ENCODE results near the gene PTK7. TPM values are rescaled to one million over a fixed set of nuclear protein-coding genes. Genes with fewer than 3 reads are reported as not detected.

PTK7 gene
- total RNA-seq, 1 experiment from 2014 or later: 48.1 TPM

GRCh38 chr6:43107344-43108062 lies 31.4 kb downstream of the PTK7 start:
- ATAC-seq (no peak), DNase-seq (no peak)
- no peak overlapping the region for H2AFZ ChIP-seq (ENCODE audit: low read length)
- no peaks in the 10 kb centered on the region for H3K9me2 ChIP-seq (replicated peaks; ENCODE audit: low read length)
- H3K4me1 ChIP-seq (ENCODE audit: insufficient read depth, low read length): no peaks in the 10 kb centered on the region
- H3K9ac ChIP-seq (ENCODE audit: low read length): no peak overlapping the region
- H3K4me2 ChIP-seq (ENCODE audit: low read length): no peak overlapping the region
- TF ChIP-seq, protein P1, sequence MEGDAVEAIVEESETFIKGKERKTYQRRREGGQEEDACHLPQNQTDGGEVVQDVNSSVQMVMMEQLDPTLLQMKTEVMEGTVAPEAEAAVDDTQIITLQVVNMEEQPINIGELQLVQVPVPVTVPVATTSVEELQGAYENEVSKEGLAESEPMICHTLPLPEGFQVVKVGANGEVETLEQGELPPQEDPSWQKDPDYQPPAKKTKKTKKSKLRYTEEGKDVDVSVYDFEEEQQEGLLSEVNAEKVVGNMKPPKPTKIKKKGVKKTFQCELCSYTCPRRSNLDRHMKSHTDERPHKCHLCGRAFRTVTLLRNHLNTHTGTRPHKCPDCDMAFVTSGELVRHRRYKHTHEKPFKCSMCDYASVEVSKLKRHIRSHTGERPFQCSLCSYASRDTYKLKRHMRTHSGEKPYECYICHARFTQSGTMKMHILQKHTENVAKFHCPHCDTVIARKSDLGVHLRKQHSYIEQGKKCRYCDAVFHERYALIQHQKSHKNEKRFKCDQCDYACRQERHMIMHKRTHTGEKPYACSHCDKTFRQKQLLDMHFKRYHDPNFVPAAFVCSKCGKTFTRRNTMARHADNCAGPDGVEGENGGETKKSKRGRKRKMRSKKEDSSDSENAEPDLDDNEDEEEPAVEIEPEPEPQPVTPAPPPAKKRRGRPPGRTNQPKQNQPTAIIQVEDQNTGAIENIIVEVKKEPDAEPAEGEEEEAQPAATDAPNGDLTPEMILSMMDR (conservative IDR thresholded peaks at IDR 0.05; ENCODE audit: low read depth, low read length): no peak
- TF ChIP-seq EZH2phosphoT487 (IDR thresholded peaks at IDR 0.05; ENCODE audit: borderline replicate concordance, low read length): no peak
- no peak for TF ChIP-seq EZH2 (IDR thresholded peaks at IDR 0.05; ENCODE audit: low read length, unreplicated experiment)
- no peaks in the 10 kb centered on the region for H4K20me1 ChIP-seq (ENCODE audit: low read length)
- no TSS peak for BruUV-seq (replicated peaks)
- no peaks in the 10 kb centered on the region for H3K27me3 ChIP-seq (ENCODE audit: low read length)
- H3K4me3 ChIP-seq (ENCODE audit: low read length): no peak overlapping the region
- no peaks in the 10 kb centered on the region for H3K79me2 ChIP-seq (ENCODE audit: low read length)
- no peaks in the 10 kb centered on the region for H3F3A ChIP-seq (ENCODE audit: low read length, unreplicated experiment)
- intact Hi-C loops (cut with micrococcal nuclease): no loop called here
- no peaks in the 10 kb centered on the region for H3K36me3 ChIP-seq (ENCODE audit: low read depth, low read length)
- ChIA-PET CTCF (no interaction called here), POLR2A (ENCODE audit: unreplicated experiment) (no interaction called here)
- no peak overlapping the region for H3K27ac ChIP-seq (ENCODE audit: low read length)
- H3K9me3 ChIP-seq (ENCODE audit: low read length): no peaks in the 10 kb centered on the region

- POLR2A ChIA-PET (ENCODE audit: unreplicated experiment): no interaction called here
- Histone ChIP-seq H3K9ac (ENCODE audit: low read length) (no peak overlapping the region), H3F3A (ENCODE audit: low read length, unreplicated experiment) (no peaks in the 10 kb centered on the region), H3K79me2 (ENCODE audit: low read length) (peaks cover 8% of the 10 kb centered on the region; the same call in 1 of the 2 replicates), H2AFZ (ENCODE audit: low read length) (no peak overlapping the region), H3K4me1 (ENCODE audit: insufficient read depth, low read length) (peaks cover 6% of the 10 kb centered on the region; the same call in 1 of the 2 replicates), H3K9me2 (replicated peaks; ENCODE audit: low read length) (no peaks in the 10 kb centered on the region), H4K20me1 (ENCODE audit: low read length) (no peaks in the 10 kb centered on the region), H3K4me2 (ENCODE audit: low read length) (no peak overlapping the region), H3K27me3 (ENCODE audit: low read length) (no peaks in the 10 kb centered on the region), H3K9me3 (ENCODE audit: low read length) (no peaks in the 10 kb centered on the region), H3K27ac (ENCODE audit: low read length) (no peak overlapping the region), H3K36me3 (ENCODE audit: low read depth, low read length) (no peaks in the 10 kb centered on the region), H3K4me3 (ENCODE audit: low read length) (no peak overlapping the region)
- no TSS peak for BruUV-seq (replicated peaks)
- ATAC-seq (no peak), DNase-seq (no peak)
- TF ChIP-seq EZH2 (IDR thresholded peaks at IDR 0.05; ENCODE audit: low read length, unreplicated experiment) (no peak), EZH2phosphoT487 (IDR thresholded peaks at IDR 0.05; ENCODE audit: borderline replicate concordance, low read length) (no peak)
- TF ChIP-seq, protein P1 (conservative IDR thresholded peaks at IDR 0.05; ENCODE audit: low read depth, low read length): no peak
- CTCF ChIA-PET: interaction anchor here (0.5 kb wide), 1 partner anchor 15 kb away, joined by 3 read pairs; no protein-coding TSS in a partner anchor
- intact Hi-C loops (cut with micrococcal nuclease): no loop called here
These were observed 37.5 kb downstream of the PTK7 start for GRCh38 chr6:43113431-43114260.
